IPS-20b (cell line): ENCODE results near the gene SCGB3A1.

ENCODE experiments used
- H3K27ac ChIP-seq: one replicate; pipeline ENCODE4 v1.5.1; 2013; ENCODE audit warnings: low read length
- H3K27me3 ChIP-seq: 2 replicates; pipeline ENCODE4 v1.6.1; 2013; ENCODE audit warnings: mild to moderate bottlenecking, low read length, inconsistent platforms; ENCODE audit not compliant: insufficient read depth
- H3K36me3 ChIP-seq: 2 replicates; pipeline ENCODE4 v1.6.1; 2013; ENCODE audit warnings: low read depth, mild to moderate bottlenecking, inconsistent platforms, low read length, moderate library complexity; ENCODE audit not compliant: insufficient read depth
- H3K4me1 ChIP-seq: 2 replicates; pipeline ENCODE4 v1.6.1; 2013; ENCODE audit warnings: mild to moderate bottlenecking, control low read depth, inconsistent platforms, low read length, moderate library complexity; ENCODE audit not compliant: insufficient read depth
- H3K4me3 ChIP-seq: 2 replicates; pipeline ENCODE4 v1.5.1; 2013; ENCODE audit warnings: mild to moderate bottlenecking, low read length, inconsistent platforms
- H3K9ac ChIP-seq: 2 replicates; pipeline ENCODE4 v1.6.1; 2013; ENCODE audit warnings: low read depth, mild to moderate bottlenecking, inconsistent platforms, low read length, moderate library complexity
- H3K9me3 ChIP-seq: 2 replicates; pipeline ENCODE4 v1.6.1; 2013; ENCODE audit warnings: mild to moderate bottlenecking, low read depth, low read length, inconsistent platforms; ENCODE audit not compliant: insufficient read depth

The SCGB3A1 gene

GRCh38 chr5:180558232-180558631 is 33.1 kb downstream of the SCGB3A1 start:
- Histone ChIP-seq H3K27me3 (no peaks in the 10 kb centered on the region), H3K4me1 (no peaks in the 10 kb centered on the region), H3K9ac (no peak overlapping the region), H3K4me3 (no peak overlapping the region), H3K36me3 (peaks cover 61% of the 10 kb centered on the region), H3K27ac (no peak overlapping the region), H3K9me3 (no peaks in the 10 kb centered on the region)

DNA sequence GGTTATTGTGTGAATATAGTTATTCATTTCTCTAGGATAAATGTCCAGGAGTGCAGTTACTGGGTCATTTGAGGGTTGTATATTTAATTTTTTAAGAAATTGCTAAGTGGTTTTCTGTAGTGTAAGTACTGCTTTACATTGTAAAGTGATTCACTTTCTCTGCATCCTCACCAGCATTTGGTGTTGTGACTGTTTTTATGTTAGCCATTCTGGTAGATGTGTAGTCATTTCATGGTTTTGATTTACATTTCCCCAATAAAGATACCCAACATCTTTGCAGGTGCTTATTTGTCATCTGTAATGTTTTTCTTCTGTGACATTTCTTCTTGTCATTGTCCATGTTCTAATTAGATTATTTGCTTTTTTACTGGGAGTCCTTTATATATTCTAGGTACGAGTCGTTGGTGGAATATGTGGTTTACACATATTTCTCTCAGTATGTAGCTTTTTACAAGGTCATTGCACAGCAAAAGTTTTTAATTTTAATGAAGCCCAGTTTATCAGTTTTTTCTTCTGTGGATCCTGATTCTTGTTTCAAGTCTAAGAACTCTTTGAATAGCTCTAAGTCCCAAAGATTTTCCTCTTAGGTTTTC is 34.0 kb downstream of the SCGB3A1 start:
- Histone ChIP-seq H3K27ac (no peak overlapping the region), H3K9me3 (no peaks in the 10 kb centered on the region), H3K4me1 (no peaks in the 10 kb centered on the region), H3K27me3 (no peaks in the 10 kb centered on the region), H3K36me3 (peaks cover 63% of the 10 kb centered on the region), H3K9ac (no peak overlapping the region), H3K4me3 (no peak overlapping the region)

- Histone ChIP-seq H3K27me3 (no peaks in the 10 kb centered on the region), H3K9ac (no peak overlapping the region), H3K36me3 (peaks cover 70% of the 10 kb centered on the region), H3K27ac (no peak overlapping the region), H3K4me3 (no peak overlapping the region), H3K4me1 (no peaks in the 10 kb centered on the region), H3K9me3 (no peaks in the 10 kb centered on the region)
These were observed 36.0 kb downstream of the SCGB3A1 start for GRCh38 chr5:180555168-180555921.

DNA sequence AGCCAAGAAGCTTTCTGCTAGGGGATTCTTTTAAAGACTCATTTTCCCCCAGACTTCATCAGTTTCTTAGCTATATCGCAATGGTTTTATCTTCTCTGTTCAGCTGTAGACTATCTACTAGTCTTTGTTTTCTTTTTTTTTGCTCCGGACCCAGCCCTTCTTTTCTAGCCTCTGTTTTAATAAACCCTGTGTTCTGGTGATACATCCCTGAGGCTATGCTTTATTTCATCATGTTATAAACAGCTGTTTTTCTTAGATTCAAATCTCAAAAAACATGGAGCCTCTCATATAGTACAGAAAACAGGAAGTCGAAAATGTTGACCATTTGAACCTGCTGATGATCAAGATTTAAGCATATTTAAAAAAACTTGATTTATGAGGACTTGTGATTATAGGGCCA is 37.8 kb downstream of the SCGB3A1 start:
- Histone ChIP-seq H3K4me3 (no peak overlapping the region), H3K27me3 (no peaks in the 10 kb centered on the region), H3K36me3 (peaks cover 80% of the 10 kb centered on the region), H3K4me1 (no peaks in the 10 kb centered on the region), H3K27ac (no peak overlapping the region), H3K9ac (no peak overlapping the region), H3K9me3 (no peaks in the 10 kb centered on the region)

DNA sequence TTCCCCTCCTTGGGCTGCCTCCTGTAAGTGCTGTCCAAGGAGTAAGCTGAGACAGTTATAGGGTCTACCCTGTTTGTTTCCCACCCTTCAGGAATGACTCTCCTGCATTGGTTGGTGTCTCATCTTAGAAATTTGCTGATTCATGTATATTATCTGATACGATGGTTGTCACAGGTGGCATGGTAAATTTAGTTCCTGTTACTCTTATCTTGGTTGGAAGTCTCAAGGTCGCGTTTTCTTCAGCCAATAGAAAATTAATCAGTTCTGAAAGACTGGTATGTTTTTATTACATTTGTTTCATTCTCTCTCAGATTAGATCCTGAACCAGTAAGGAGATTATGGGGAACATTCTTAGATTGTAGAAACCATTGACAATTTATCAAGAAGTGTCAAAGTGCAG is 42.7 kb downstream of the SCGB3A1 start:
- no peaks in the 10 kb centered on the region for H3K27me3 ChIP-seq
- no peak overlapping the region for H3K4me3 ChIP-seq
- H3K9ac ChIP-seq, result no peak overlapping the region
- no peaks in the 10 kb centered on the region for H3K4me1 ChIP-seq
- H3K9me3 ChIP-seq, result no peaks in the 10 kb centered on the region
- H3K27ac ChIP-seq, result no peak overlapping the region
- H3K36me3 ChIP-seq, result peaks cover 44% of the 10 kb centered on the region

DNA sequence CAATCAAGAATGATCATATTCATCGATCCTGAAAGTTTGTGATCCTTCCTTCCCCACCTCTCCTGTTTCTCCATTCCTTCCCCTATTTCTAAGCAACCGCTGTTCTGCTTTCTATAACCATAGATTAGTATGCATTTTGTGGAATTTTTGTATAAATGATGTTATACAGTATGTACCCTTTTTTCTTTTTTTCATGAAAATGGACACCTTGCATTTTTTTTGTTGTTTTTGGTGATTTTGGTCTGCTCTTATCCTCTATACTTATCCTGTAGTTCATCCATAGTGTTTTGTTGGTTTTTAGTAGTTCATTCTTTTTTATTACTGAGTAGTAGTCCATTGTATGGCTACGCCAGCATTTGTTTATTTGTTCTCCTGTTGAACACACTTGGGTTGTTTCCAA is 46.1 kb downstream of the SCGB3A1 start:
- Histone ChIP-seq H3K4me1 (no peaks in the 10 kb centered on the region), H3K36me3 (peaks cover 30% of the 10 kb centered on the region)

GRCh38 chr5:180541710-180542109 is 49.6 kb downstream of the SCGB3A1 start:
- no peak overlapping the region for H3K4me3 ChIP-seq
- H3K9me3 ChIP-seq, result no peaks in the 10 kb centered on the region
- peaks cover 28% of the 10 kb centered on the region for H3K36me3 ChIP-seq
- H3K27me3 ChIP-seq, result no peaks in the 10 kb centered on the region
- H3K9ac ChIP-seq, result no peak overlapping the region
- no peaks in the 10 kb centered on the region for H3K4me1 ChIP-seq
- H3K27ac ChIP-seq, result no peak overlapping the region

More for the DNA sequence above, 46.1 kb downstream of the SCGB3A1 start:
- Histone ChIP-seq H3K9me3 (no peaks in the 10 kb centered on the region), H3K9ac (no peak overlapping the region), H3K27me3 (no peaks in the 10 kb centered on the region), H3K27ac (no peak overlapping the region), H3K4me3 (no peak overlapping the region)
